Activated B cell treated with CpG ODN at 0.5 μM for 24 hours (primary cell): Measurements from ENCODE around the gene CYBA. TPM values are rescaled to one million over a fixed set of nuclear protein-coding genes. Genes with fewer than 3 reads are reported as not detected.
A peak's percentile ranks its signal among the peaks of the same experiment; 100 is the strongest.

Source experiments
- ATAC-seq: fragments of 200-7000 bp; cut with Tn5 transposase; one replicate; pipeline ENCODE4 v1.10.0; 2021; ENCODE audit warnings: low read depth, mild to moderate bottlenecking, moderate library complexity
- CTCF ChIA-PET: fragments of 350-600 bp; sonication (Branson Sonifier 250); formaldehyde crosslinking; loops from one replicate; lab custom pipeline; 2021; ENCODE audit warnings: antibody characterized with exemption; lab: Charles Lee
- POLR2A ChIA-PET: fragments of 350-600 bp; sonication (Branson Sonifier 250); formaldehyde crosslinking; loops from one replicate; lab custom pipeline; 2021; ENCODE audit warnings: antibody characterized with exemption; lab: Charles Lee
- DNase-seq: peaks from one replicate; pipeline ENCODE4 v3.0.0; 2022
- H3K27ac Mint-ChIP-seq: one replicate; pipeline ENCODE4 v1.8.0; 2020; ENCODE audit warnings: mixed read lengths
- H3K27me3 Mint-ChIP-seq: one replicate; pipeline ENCODE4 v1.8.0; 2021; ENCODE audit warnings: mixed read lengths
- H3K36me3 Mint-ChIP-seq: one replicate; pipeline ENCODE4 v1.8.0; 2021; ENCODE audit warnings: low read depth, mixed read lengths
- H3K4me1 Mint-ChIP-seq: one replicate; pipeline ENCODE4 v1.8.0; 2021; ENCODE audit warnings: mixed read lengths
- H3K4me3 Mint-ChIP-seq: one replicate; pipeline ENCODE4 v1.8.0; 2020; ENCODE audit warnings: mild to moderate bottlenecking, mixed read lengths
- H3K9me3 Mint-ChIP-seq: one replicate; pipeline ENCODE4 v1.8.0; 2020; ENCODE audit warnings: mixed read lengths
- CTCF ChIP-seq: fragments of 200-600 bp; IDR thresholded peaks from one replicate; pipeline ENCODE4 v1.8.0; 2022; ENCODE audit warnings: antibody characterized with exemption, mild to moderate bottlenecking
- intact Hi-C: fragments of 100-400 bp; cut with micrococcal nuclease; formaldehyde crosslinking; loops from one replicate; pipeline ENCODE4 v1.15.1; 2024
- total RNA-seq: library from RNA; stranded (reverse); gene quantifications from 2 replicates; pipeline ENCODE4 v1.2.3, GENCODE V29; 2022

CYBA gene
- total RNA-seq, 1 donor from 2014 or later = 456 TPM

- Mint-ChIP-seq H3K9me3 (no peaks in the 10 kb centered on the region), H3K4me1 (peaks cover 75% of the 10 kb centered on the region), H3K36me3 (peaks cover 46% of the 10 kb centered on the region), H3K27ac (peak overlapping the region; percentile 66), H3K4me3 (no peak overlapping the region), H3K27me3 (no peaks in the 10 kb centered on the region)
- TF ChIP-seq CTCF = no peak
- intact Hi-C loops = no loop called here
- ChIA-PET CTCF (no interaction called here), POLR2A (interaction anchor here (0.6 to 6.4 kb wide), 7 partner anchors 10 to 804 kb away, joined by 3 to 102 read pairs (median 4); partner anchors contain the start of genes IL17C and ZC3H18)
- no peak for ATAC-seq
- no peak for DNase-seq
These were observed 3.4 kb downstream of the CYBA start for GRCh38 chr16:88647178-88648070.

GRCh38 chr16:88646345-88647034, 4.4 kb downstream of the CYBA start:
- TF ChIP-seq CTCF = no peak
- Mint-ChIP-seq H3K9me3 (no peaks in the 10 kb centered on the region), H3K4me3 (no peak overlapping the region), H3K27ac (peak overlapping the region; percentile 46), H3K27me3 (no peaks in the 10 kb centered on the region), H3K4me1 (peaks cover 75% of the 10 kb centered on the region), H3K36me3 (peaks cover 53% of the 10 kb centered on the region)
- DNase-seq (no peak), ATAC-seq (no peak)
- intact Hi-C loops = no loop called here
- ChIA-PET POLR2A (interaction anchor here (6.4 kb wide), 1 partner anchor 9 kb away, joined by 102 read pairs; the partner anchor contains the start of gene IL17C), CTCF (no interaction called here)

GRCh38 chr16:88645941-88646340, 4.9 kb downstream of the CYBA start:
- CTCF ChIA-PET = no interaction called here
- no peak for TF ChIP-seq CTCF
- DNase-seq = no peak
- Mint-ChIP-seq H3K4me1 (peaks cover 76% of the 10 kb centered on the region), H3K9me3 (no peaks in the 10 kb centered on the region), H3K4me3 (no peak overlapping the region), H3K36me3 (peaks cover 48% of the 10 kb centered on the region), H3K27ac (peak overlapping the region; percentile 46), H3K27me3 (no peaks in the 10 kb centered on the region)
- POLR2A ChIA-PET = interaction anchor here (6.4 kb wide), 1 partner anchor 8 kb away, joined by 102 read pairs; the partner anchor contains the start of gene IL17C
- ATAC-seq = no peak
- intact Hi-C loops = no loop called here

- Mint-ChIP-seq H3K36me3 (peaks cover 47% of the 10 kb centered on the region), H3K4me1 (peaks cover 81% of the 10 kb centered on the region), H3K9me3 (no peaks in the 10 kb centered on the region), H3K27ac (no peak overlapping the region), H3K27me3 (no peaks in the 10 kb centered on the region), H3K4me3 (no peak overlapping the region)
- DNase-seq (no peak), ATAC-seq (no peak)
- no peak for TF ChIP-seq CTCF
- ChIA-PET POLR2A (no interaction called here), CTCF (no interaction called here)
- intact Hi-C loops = no loop called here
These were observed 5.4 kb downstream of the CYBA start for GRCh38 chr16:88645455-88645854.

- ATAC-seq = no peak
- peaks cover 83% of the 10 kb centered on the region for H3K4me1 Mint-ChIP-seq
- CTCF ChIA-PET = interaction anchor here (1.7 kb wide), 1 partner anchor 10 kb away, joined by 4 read pairs; no protein-coding TSS in a partner anchor
- no peaks in the 10 kb centered on the region for H3K27me3 Mint-ChIP-seq
- no peak for TF ChIP-seq CTCF
- H3K9me3 Mint-ChIP-seq = no peaks in the 10 kb centered on the region
- H3K27ac Mint-ChIP-seq = no peak overlapping the region
- POLR2A ChIA-PET = no interaction called here
- H3K36me3 Mint-ChIP-seq = peaks cover 37% of the 10 kb centered on the region
- no peak for DNase-seq
- intact Hi-C loops = no loop called here
- H3K4me3 Mint-ChIP-seq = no peak overlapping the region
These were observed 7.3 kb downstream of the CYBA start for GRCh38 chr16:88643644-88643932.
